ENCODE measurements around the gene PSMD6.

DNA sequence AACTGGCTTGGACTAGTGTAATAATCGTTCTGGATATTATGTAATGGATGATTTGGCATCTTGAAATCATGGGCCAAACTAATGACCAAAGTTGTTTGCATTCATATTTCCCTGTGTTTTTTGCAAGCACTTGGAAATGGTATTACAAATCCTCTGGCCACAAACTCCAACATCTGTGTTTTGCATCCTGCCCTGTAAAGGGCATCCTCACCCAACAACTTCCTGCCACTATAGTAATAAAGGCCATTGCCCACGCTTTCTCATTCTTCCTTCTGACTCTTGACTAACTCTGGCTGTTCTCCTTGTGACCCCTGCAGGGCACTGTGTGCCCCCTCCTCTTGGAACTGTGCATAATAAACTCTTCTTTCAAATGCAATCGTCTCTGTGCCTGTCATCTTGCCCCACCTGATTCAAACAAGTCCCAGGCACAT is 25.4 kb upstream of the PSMD6 start:
- TF ChIP-seq, protein P1, sequence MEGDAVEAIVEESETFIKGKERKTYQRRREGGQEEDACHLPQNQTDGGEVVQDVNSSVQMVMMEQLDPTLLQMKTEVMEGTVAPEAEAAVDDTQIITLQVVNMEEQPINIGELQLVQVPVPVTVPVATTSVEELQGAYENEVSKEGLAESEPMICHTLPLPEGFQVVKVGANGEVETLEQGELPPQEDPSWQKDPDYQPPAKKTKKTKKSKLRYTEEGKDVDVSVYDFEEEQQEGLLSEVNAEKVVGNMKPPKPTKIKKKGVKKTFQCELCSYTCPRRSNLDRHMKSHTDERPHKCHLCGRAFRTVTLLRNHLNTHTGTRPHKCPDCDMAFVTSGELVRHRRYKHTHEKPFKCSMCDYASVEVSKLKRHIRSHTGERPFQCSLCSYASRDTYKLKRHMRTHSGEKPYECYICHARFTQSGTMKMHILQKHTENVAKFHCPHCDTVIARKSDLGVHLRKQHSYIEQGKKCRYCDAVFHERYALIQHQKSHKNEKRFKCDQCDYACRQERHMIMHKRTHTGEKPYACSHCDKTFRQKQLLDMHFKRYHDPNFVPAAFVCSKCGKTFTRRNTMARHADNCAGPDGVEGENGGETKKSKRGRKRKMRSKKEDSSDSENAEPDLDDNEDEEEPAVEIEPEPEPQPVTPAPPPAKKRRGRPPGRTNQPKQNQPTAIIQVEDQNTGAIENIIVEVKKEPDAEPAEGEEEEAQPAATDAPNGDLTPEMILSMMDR (IDR thresholded peaks at IDR 0.05; ENCODE audit: insufficient read depth, low read depth, low read length): no peak
- TF ChIP-seq EZH2 (IDR thresholded peaks at IDR 0.05; ENCODE audit: insufficient read depth, low read length): no peak

Data from astrocyte (in vitro differentiated cells and primary cell).